K562 (cell line): Measurements from ENCODE around the gene MGAT5. TPM values are rescaled to one million over a fixed set of nuclear protein-coding genes. Genes with fewer than 3 reads are reported as not detected.

ENCODE experiments used
- ATAC-seq: fragments of 200-7000 bp; cut with Tn5 transposase; 3 replicates; pipeline ENCODE4 v1.9.1; 2020; ENCODE audit warnings: moderate library complexity
- BruUV-seq: library from RNA; stranded (reverse); fragments of 400-500 nt; replicated peaks from 2 replicates; lab custom pipeline; 2021; lab: Mats Ljungman, UMichigan
- CTCF ChIA-PET: fragments of 300-600 bp; formaldehyde crosslinking; extraction: SDS; loops from one replicate; lab custom pipeline; 2021; ENCODE audit warnings: low intra/inter-chr PET ratio; lab: Yijun Ruan, JAX
- POLR2A ChIA-PET: fragments of 300-600, 350-650 bp; sonication (Branson Sonifier 250); formaldehyde crosslinking; extraction: SDS; loops from one replicate; lab custom pipeline; 2021; ENCODE audit warnings: antibody characterized with exemption, inconsistent platforms; lab: Yijun Ruan, JAX
- DNase-seq, 4 experiments: peaks; one replicate each; pipeline versions ENCODE4 v3.0.0 to v3.0.0-alpha.2; 2011 to 2018; ENCODE audit warnings: low spot score in 3 of 4, mixed read lengths in 3 of 4; ENCODE audit errors: extremely low read depth in 1 of 4
- FAIRE-seq: peaks from 2 replicates; lab custom pipeline; 2011; peaks lifted over from hg19 to GRCh38; lab: Jason Lieb, UNC
- H2AFZ ChIP-seq: 2 replicates; pipeline ENCODE4 v1.6.0; 2011; ENCODE audit warnings: low read depth, low read length, control low read depth, inconsistent platforms
- H3K27ac ChIP-seq: fragments of 200-600 bp; 3 replicates; pipeline ENCODE4 v1.8.0; 2011; ENCODE audit warnings: low read depth, mild to moderate bottlenecking, control low read depth, inconsistent platforms, low read length, moderate library complexity, mixed read lengths; ENCODE audit errors: extremely low read depth
- H3K27me3 ChIP-seq, 2 experiments: fragments of 300-600 bp in 1 of 2; 2 replicates in 1 of 2; 3 replicates in 1 of 2; pipeline versions ENCODE4 v1.6.0 to v1.8.0; 2011; ENCODE audit warnings: inconsistent platforms in 2 of 2, low read length in 2 of 2, mild to moderate bottlenecking in 1 of 2, mixed read lengths in 1 of 2, moderate library complexity in 1 of 2; ENCODE audit not compliant: control insufficient read depth in 2 of 2, insufficient read depth in 2 of 2
- H3K36me3 ChIP-seq: fragments of 300-600 bp; 3 replicates; pipeline ENCODE4 v1.8.0; 2011; ENCODE audit warnings: mild to moderate bottlenecking, low read length, inconsistent platforms; ENCODE audit not compliant: control insufficient read depth, insufficient read depth
- H3K4me1 ChIP-seq, 2 experiments: fragments of 200-600 bp in 1 of 2; replicated peaks in 1 of 2; 2 replicates in 1 of 2; 3 replicates in 1 of 2; pipeline versions ENCODE4 v1.5.1 to v1.8.0; 2011; ENCODE audit warnings: inconsistent platforms in 2 of 2, low read length in 2 of 2, mild to moderate bottlenecking in 1 of 2, mixed read lengths in 1 of 2, moderate library complexity in 1 of 2; ENCODE audit not compliant: control insufficient read depth in 2 of 2, insufficient read depth in 2 of 2
- H3K4me2 ChIP-seq: 2 replicates; pipeline ENCODE4 v1.6.1; 2011; ENCODE audit warnings: low read length, control low read depth, inconsistent platforms, mixed read lengths; ENCODE audit not compliant: insufficient read depth
- H3K4me3 ChIP-seq: fragments of 200-600 bp; sonication (generic), shearing (Covaris generic); 2 replicates; pipeline ENCODE4 v1.5.1; 2016; ENCODE audit warnings: control low read depth, inconsistent platforms
- H3K79me2 ChIP-seq: fragments of 200-600 bp; 3 replicates; pipeline ENCODE4 v1.8.0; 2011; ENCODE audit warnings: low read length, inconsistent platforms; ENCODE audit not compliant: control insufficient read depth, insufficient read depth
- H3K9ac ChIP-seq, 2 experiments: 2 replicates each; pipeline versions ENCODE4 v1.6.0 to v1.6.1; 2011; ENCODE audit warnings: low read depth in 2 of 2, low read length in 2 of 2, control low read depth in 1 of 2, inconsistent platforms in 1 of 2, mild to moderate bottlenecking in 1 of 2, mixed read lengths in 1 of 2; ENCODE audit not compliant: insufficient read depth in 1 of 2
- H3K9me1 ChIP-seq: one replicate; pipeline ENCODE4 v1.6.0; 2011; ENCODE audit warnings: inconsistent platforms, mild to moderate bottlenecking, low read length, moderate library complexity; ENCODE audit not compliant: control insufficient read depth, insufficient read depth
- H3K9me3 ChIP-seq: replicated peaks from 2 replicates; pipeline ENCODE4 v1.5.1; 2011; ENCODE audit warnings: low read depth, low read length, inconsistent platforms; ENCODE audit not compliant: control insufficient read depth, insufficient read depth
- H4K20me1 ChIP-seq: replicated peaks from 2 replicates; pipeline ENCODE4 v1.6.1; 2011; ENCODE audit warnings: low read length, inconsistent platforms, mixed read lengths; ENCODE audit not compliant: control insufficient read depth, insufficient read depth
- KDM4B ChIP-seq, 2 experiments: fragments of 450-650 bp in 1 of 2; sonication (generic) in 1 of 2; IDR thresholded peaks; 2 replicates each; pipeline ENCODE4 v1.6.1; 2016 to 2017; ENCODE audit warnings: borderline replicate concordance in 2 of 2, antibody characterized with exemption in 1 of 2, low read depth in 1 of 2, mild to moderate bottlenecking in 1 of 2
- MBD2 ChIP-seq: sonication (generic); IDR thresholded peaks from 2 replicates; pipeline ENCODE4 v1.6.1; 2016; ENCODE audit warnings: low read depth, borderline replicate concordance
- MCM5 ChIP-seq: fragments of 450-650 bp; IDR thresholded peaks from 2 replicates; pipeline ENCODE4 v1.6.1; 2016; ENCODE audit warnings: low read depth
- TEAD4 ChIP-seq, 2 experiments: sonication (generic) in 1 of 2; formaldehyde crosslinking in 1 of 2; IDR thresholded peaks; 2 replicates each; pipeline versions ENCODE4 v1.6.1 to v1.8.0; 2012 to 2022; ENCODE audit warnings: borderline replicate concordance in 1 of 2, inconsistent platforms in 1 of 2, low read length in 1 of 2, mild to moderate bottlenecking in 1 of 2, missing genetic modification reagents in 1 of 2
- ZKSCAN3 ChIP-seq: fragments of 250-450 bp; sonication (Bioruptor Pico); IDR thresholded peaks from 2 replicates; pipeline ENCODE4 v1.4.0; 2020
- WGBS: fragments of 100-300 bp; shearing (Covaris generic); methylation state at CpG from one replicate; pipeline ENCODE4 v1.1.6; 2016; ENCODE audit warnings: low coverage, mixed read lengths; ENCODE audit not compliant: insufficient coverage; ENCODE audit errors: missing lambda C conversion rate; 5-methylcytosine and 5-hydroxymethylcytosine counted together
- in situ Hi-C: fragments of 300-500 bp; cut with MboI; formaldehyde crosslinking; loops from 4 replicates; pipeline ENCODE4 v1.15.0; 2018; ENCODE audit warnings: inconsistent platforms, mixed read lengths
- intact Hi-C: fragments of 100-400 bp; cut with micrococcal nuclease; formaldehyde crosslinking; loops from 2 replicates; pipeline ENCODE4 v1.14.2; 2022
- polyA plus RNA-seq, 8 experiments: library from polyadenylated mRNA; depleted of rRNA in 4 of 8; stranded (reverse) in 5 of 8; unstranded in 3 of 8; fragments of >200 nt; fragmentation: Nextera tagmentation in 2 of 8; fragmentation: Illumina TruSeq in 1 of 8; extraction: Ambion mirVana in 2 of 8; extraction: Trizol in 1 of 8; gene quantifications; 2 replicates each; pipeline versions ENCODE4 v1.2.1 to v1.2.3, GENCODE V29; 2011 to 2014; ENCODE audit warnings: inconsistent platforms in 1 of 8, missing spikeins in 1 of 8
- total RNA-seq, 7 experiments: library from RNA; depleted of rRNA in 6 of 7; stranded (reverse); fragments of >200 nt in 6 of 7; fragmentation: Illumina TruSeq in 2 of 7; extraction: Trizol in 2 of 7; gene quantifications; 2 replicates each; pipeline versions ENCODE4 v1.2.1 to v1.2.3, GENCODE V29; 2011 to 2021; ENCODE audit warnings: low replicate concordance in 1 of 7

The MGAT5 gene
- total and polyA plus RNA-seq, 9 of the 15 experiments (the other 6 are each of a cell fraction or from before 2014, with no cell fraction given), result 1.6 to 18.6 (median 11.1) TPM

- 21% methylated on average over 4 of the region's 5 CpGs for WGBS
- H3K9me1 ChIP-seq, result no peaks in the 10 kb centered on the region
- TF ChIP-seq TEAD4 (IDR thresholded peaks at IDR 0.05; ENCODE audit: low read length) (no peak), TEAD4 (CRISPR knock-in tag; IDR thresholded peaks at IDR 0.05; ENCODE audit: borderline replicate concordance) (no peak), MCM5 (no peak), MBD2 (no peak), ZKSCAN3 (CRISPR knock-in tag) (no peak), KDM4B (IDR thresholded peaks at IDR 0.05; ENCODE audit: borderline replicate concordance in 2 of 2, low read depth in 1 of 2) (no peak)
- in situ Hi-C loops (loop anchor here (25.0 kb wide), 2 partner anchors 306 to 531 kb away; no protein-coding TSS in a partner anchor), intact Hi-C loops (no loop called here)
- no peaks in the 10 kb centered on the region for H3K27me3 ChIP-seq
- ATAC-seq, result no peak
- H3K36me3 ChIP-seq, result no peaks in the 10 kb centered on the region
- no peak for FAIRE-seq
- no peak for DNase-seq
- H2AFZ ChIP-seq, result no peak overlapping the region
- no peaks in the 10 kb centered on the region for H3K79me2 ChIP-seq
- no peak overlapping the region for H3K9ac ChIP-seq
- H3K4me2 ChIP-seq, result no peak overlapping the region
- BruUV-seq, result no TSS peak
- CTCF ChIA-PET, result no interaction called here
- no peak overlapping the region for H3K4me3 ChIP-seq
- no peak overlapping the region for H3K27ac ChIP-seq
- H3K9me3 ChIP-seq, result no peaks in the 10 kb centered on the region
- POLR2A ChIA-PET, result interaction anchor here (0.9 to 1.1 kb wide), 2 partner anchors 14 to 30 kb away, joined by 3 read pairs; no protein-coding TSS in a partner anchor
- H3K4me1 ChIP-seq, result no peaks in the 10 kb centered on the region
- no peaks in the 10 kb centered on the region for H4K20me1 ChIP-seq
Measured at GRCh38 chr2:134417968-134418582, 164.2 kb downstream of the MGAT5 start.
